WERI-Rb-1 (cell line): ENCODE results near the gene DGLUCY.

ENCODE experiments used
- DNase-seq: peaks from one replicate; pipeline ENCODE4 v3.0.0-alpha.2; 2020
- H3K27ac ChIP-seq: fragments of 250-450 bp; sonication (Bioruptor Pico); 2 replicates; pipeline ENCODE4 v1.5.1; 2020; ENCODE audit warnings: mild to moderate bottlenecking, moderate library complexity
- H3K27me3 ChIP-seq: fragments of 250-450 bp; sonication (Bioruptor Pico); 2 replicates; pipeline ENCODE4 v1.5.1; 2021; ENCODE audit warnings: mild to moderate bottlenecking, low read depth, moderate library complexity; ENCODE audit not compliant: insufficient read depth, severe bottlenecking
- H3K36me3 ChIP-seq: fragments of 250-450 bp; sonication (Bioruptor Pico); 2 replicates; pipeline ENCODE4 v1.5.1; 2020; ENCODE audit warnings: mild to moderate bottlenecking, moderate library complexity
- H3K4me3 ChIP-seq: 2 replicates; pipeline ENCODE4 v1.5.1; 2011; ENCODE audit warnings: low read depth, mild to moderate bottlenecking, control low read depth, low read length
- H3K9me3 ChIP-seq: fragments of 250-450 bp; sonication (Bioruptor Pico); 2 replicates; pipeline ENCODE4 v1.5.1; 2021; ENCODE audit warnings: mild to moderate bottlenecking, moderate library complexity; ENCODE audit not compliant: severe bottlenecking
- CTCF ChIP-seq: IDR thresholded peaks from 2 replicates; pipeline ENCODE4 v1.5.1; 2011; ENCODE audit warnings: low read depth, mild to moderate bottlenecking, control low read depth, inconsistent platforms, low read length

DGLUCY gene

GRCh38 chr14:91170504-91171121, 56.7 kb downstream of the DGLUCY start:
- Histone ChIP-seq H3K36me3 (peaks cover 14% of the 10 kb centered on the region), H3K9me3 (no peaks in the 10 kb centered on the region), H3K27me3 (no peaks in the 10 kb centered on the region), H3K27ac (no peak overlapping the region), H3K4me3 (no peak overlapping the region)
- no peak for TF ChIP-seq CTCF
- DNase-seq, result no peak

- Histone ChIP-seq H3K9me3 (no peaks in the 10 kb centered on the region), H3K36me3 (peaks cover 10% of the 10 kb centered on the region), H3K27ac (no peak overlapping the region), H3K4me3 (no peak overlapping the region), H3K27me3 (no peaks in the 10 kb centered on the region)
- DNase-seq, result peak; percentile 14
- TF ChIP-seq CTCF, result no peak
These were observed 57.4 kb downstream of the DGLUCY start for GRCh38 chr14:91171291-91171690.

GRCh38 chr14:91173221-91173670, 59.4 kb downstream of the DGLUCY start:
- Histone ChIP-seq H3K4me3 (no peak overlapping the region), H3K36me3 (peaks cover 10% of the 10 kb centered on the region), H3K27me3 (no peaks in the 10 kb centered on the region), H3K27ac (no peak overlapping the region), H3K9me3 (no peaks in the 10 kb centered on the region)
- DNase-seq, result peak; percentile 87
- TF ChIP-seq CTCF, result peak; percentile 86

- no peaks in the 10 kb centered on the region for H3K9me3 ChIP-seq
- H3K36me3 ChIP-seq, result peaks cover 6% of the 10 kb centered on the region
- H3K4me3 ChIP-seq, result no peak overlapping the region
- H3K27me3 ChIP-seq, result no peaks in the 10 kb centered on the region
- H3K27ac ChIP-seq, result no peak overlapping the region
- DNase-seq, result peak; percentile 64
- TF ChIP-seq CTCF, result no peak
These were observed 60.0 kb downstream of the DGLUCY start for GRCh38 chr14:91173904-91174303.

GRCh38 chr14:91175291-91176201, 61.7 kb downstream of the DGLUCY start:
- Histone ChIP-seq H3K27ac (no peak overlapping the region), H3K27me3 (no peaks in the 10 kb centered on the region), H3K4me3 (no peak overlapping the region), H3K9me3 (no peaks in the 10 kb centered on the region), H3K36me3 (peaks cover 3% of the 10 kb centered on the region; the same call in 1 of the 2 replicates)
- TF ChIP-seq CTCF, result no peak
- no peak for DNase-seq
